Measurements from ENCODE around the gene STYK1. TPM values are rescaled to one million over a fixed set of nuclear protein-coding genes. Genes with fewer than 3 reads are reported as not detected.

The STYK1 gene
- total and polyA plus RNA-seq, 4 donors = 0.03 to 1.3 (median 0.08) TPM; not detected in 1

GRCh38 chr12:10688042-10688441, 14.2 kb upstream of the STYK1 start (continued):
- TF ChIP-seq FOXA2 (IDR thresholded peaks at IDR 0.05) = no peak
- TF ChIP-seq FOXA1 (IDR thresholded peaks at IDR 0.05) = no peak

DNA sequence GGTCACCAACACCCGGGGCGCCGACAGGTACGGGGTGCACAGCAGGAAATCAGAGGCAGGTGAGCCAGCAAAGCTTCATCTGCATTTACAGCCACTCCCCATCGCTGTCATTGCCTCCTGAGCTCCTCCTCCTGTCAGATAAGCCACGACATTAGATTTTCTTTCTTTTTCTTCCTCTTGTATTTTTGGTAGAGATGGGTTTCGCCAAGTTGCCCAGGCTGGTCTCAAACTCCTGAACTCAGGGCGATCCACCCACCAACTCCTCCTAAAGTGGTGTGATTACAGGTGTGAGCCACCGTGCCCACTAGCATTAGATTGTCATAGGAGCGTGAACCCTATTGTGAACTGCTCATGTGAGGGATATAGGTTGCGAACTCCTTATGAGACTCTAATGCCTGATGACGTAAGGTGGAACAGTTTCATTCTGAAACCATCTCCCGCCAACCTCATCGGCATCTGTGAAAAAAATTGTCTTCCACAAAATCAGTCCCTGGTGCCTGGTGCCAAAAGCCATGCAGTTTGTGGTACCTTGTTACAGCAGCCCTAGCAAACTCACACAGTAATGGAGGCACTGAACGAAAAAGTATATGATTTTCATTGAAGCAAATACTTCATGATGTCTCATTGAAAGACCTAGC, 1.5 kb downstream of the STYK1 start:
- peak overlapping the region in 1 of 2 donors; percentile 6 for H3K9ac ChIP-seq (ENCODE audit: low read depth in 1 of 2, low read length in 2 of 2)
- no peak for DNase-seq (ENCODE audit: low spot score)
- no peaks in the 10 kb centered on the region for H3K36me3 ChIP-seq (ENCODE audit: control insufficient read depth in 4 of 4, insufficient read depth in 3 of 4, low read depth in 1 of 4, low read length in 3 of 4)
- no peak for TF ChIP-seq RAD21 (IDR thresholded peaks at IDR 0.05)
- TF ChIP-seq HNF4A (conservative IDR thresholded peaks at IDR 0.05) = no peak
- no peak for TF ChIP-seq TAF1 (conservative IDR thresholded peaks at IDR 0.05)
- TF ChIP-seq SP1 (IDR thresholded peaks at IDR 0.05) = no peak
- no peak for TF ChIP-seq CTCF (IDR thresholded peaks at IDR 0.05; ENCODE audit: low read depth, low read length, missing input control)
- no peak for TF ChIP-seq FOXA2 (IDR thresholded peaks at IDR 0.05)
- TF ChIP-seq NR2F2 (IDR thresholded peaks at IDR 0.05) = no peak
- TF ChIP-seq GABPA (IDR thresholded peaks at IDR 0.05 in 1 of 2, conservative IDR thresholded peaks at IDR 0.05 in 1 of 2) = no peak
- TF ChIP-seq, protein P1, sequence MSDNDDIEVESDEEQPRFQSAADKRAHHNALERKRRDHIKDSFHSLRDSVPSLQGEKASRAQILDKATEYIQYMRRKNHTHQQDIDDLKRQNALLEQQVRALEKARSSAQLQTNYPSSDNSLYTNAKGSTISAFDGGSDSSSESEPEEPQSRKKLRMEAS (IDR thresholded peaks at IDR 0.05) = no peak
- peaks cover 0 to 12% (median 6%) of the 10 kb centered on the region in 4 donors for H3K4me1 ChIP-seq (ENCODE audit: control insufficient read depth in 4 of 4, insufficient read depth in 4 of 4, low read length in 3 of 4)
- H3K27me3 ChIP-seq (ENCODE audit: control insufficient read depth in 4 of 4, insufficient read depth in 4 of 4, low read length in 3 of 4) = peaks cover 0 to 3% (median 0%) of the 10 kb centered on the region in 4 donors
- no peak overlapping the region for H3K4me3 ChIP-seq (ENCODE audit: low read depth in 1 of 3, low read length in 3 of 3)
- H3K27ac ChIP-seq (ENCODE audit: low read depth in 1 of 2, low read length in 2 of 2) = no peak overlapping the region
- H3K9me3 ChIP-seq (ENCODE audit: control insufficient read depth in 4 of 4, low read length in 3 of 4) = no peaks in the 10 kb centered on the region
- WGBS = 65% methylated on average over 15 of the region's 15 CpGs

DNA sequence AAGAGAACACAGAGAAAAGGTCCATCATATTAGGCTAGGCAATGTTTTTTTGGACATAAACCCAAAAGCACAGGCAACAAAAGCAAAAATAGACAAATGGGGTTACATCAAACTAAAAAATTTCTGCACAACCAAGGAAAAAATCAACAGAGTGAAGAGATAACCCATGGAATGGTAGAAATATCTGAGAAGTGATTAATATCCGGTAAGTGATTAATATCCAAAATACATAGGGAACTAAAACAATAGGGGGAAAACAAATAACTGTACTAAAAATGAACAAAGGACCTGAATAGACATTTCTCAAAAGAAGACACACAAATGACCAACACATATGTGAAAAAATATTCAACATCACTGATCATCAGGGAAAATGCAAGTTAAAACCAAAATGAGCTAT, 4.3 kb downstream of the STYK1 start:
- DNase-seq (ENCODE audit: low spot score) = no peak

More for the DNA sequence above, 4.3 kb downstream of the STYK1 start:
- H3K27ac ChIP-seq (ENCODE audit: low read depth in 1 of 2, low read length in 2 of 2) = no peak overlapping the region
- H3K4me3 ChIP-seq (ENCODE audit: low read depth in 1 of 3, low read length in 3 of 3) = no peak overlapping the region
- peaks cover 0 to 12% (median 6%) of the 10 kb centered on the region in 4 donors for H3K4me1 ChIP-seq (ENCODE audit: control insufficient read depth in 4 of 4, insufficient read depth in 4 of 4, low read length in 3 of 4)
- H3K27me3 ChIP-seq (ENCODE audit: control insufficient read depth in 4 of 4, insufficient read depth in 4 of 4, low read length in 3 of 4) = peaks cover 0 to 3% (median 1%) of the 10 kb centered on the region in 4 donors
- H3K9ac ChIP-seq (ENCODE audit: low read depth in 1 of 2, low read length in 2 of 2) = no peak overlapping the region
- H3K9me3 ChIP-seq (ENCODE audit: control insufficient read depth in 4 of 4, low read length in 3 of 4) = no peaks in the 10 kb centered on the region
- TF ChIP-seq YY1 (IDR thresholded peaks at IDR 0.05) (no peak), RAD21 (IDR thresholded peaks at IDR 0.05) (no peak), HNF4G (IDR thresholded peaks at IDR 0.05) (no peak), HNF4A (conservative IDR thresholded peaks at IDR 0.05) (no peak), RXRA (IDR thresholded peaks at IDR 0.05) (no peak), EGR1 (IDR thresholded peaks at IDR 0.05; ENCODE audit: low read depth in 2 of 2) (no peak), TAF1 (conservative IDR thresholded peaks at IDR 0.05) (no peak), FOXA2 (IDR thresholded peaks at IDR 0.05) (no peak), GABPA (IDR thresholded peaks at IDR 0.05 in 1 of 2, conservative IDR thresholded peaks at IDR 0.05 in 1 of 2) (no peak), SP1 (IDR thresholded peaks at IDR 0.05) (no peak), JUND (IDR thresholded peaks at IDR 0.05) (no peak)
- TF ChIP-seq, protein P2, sequence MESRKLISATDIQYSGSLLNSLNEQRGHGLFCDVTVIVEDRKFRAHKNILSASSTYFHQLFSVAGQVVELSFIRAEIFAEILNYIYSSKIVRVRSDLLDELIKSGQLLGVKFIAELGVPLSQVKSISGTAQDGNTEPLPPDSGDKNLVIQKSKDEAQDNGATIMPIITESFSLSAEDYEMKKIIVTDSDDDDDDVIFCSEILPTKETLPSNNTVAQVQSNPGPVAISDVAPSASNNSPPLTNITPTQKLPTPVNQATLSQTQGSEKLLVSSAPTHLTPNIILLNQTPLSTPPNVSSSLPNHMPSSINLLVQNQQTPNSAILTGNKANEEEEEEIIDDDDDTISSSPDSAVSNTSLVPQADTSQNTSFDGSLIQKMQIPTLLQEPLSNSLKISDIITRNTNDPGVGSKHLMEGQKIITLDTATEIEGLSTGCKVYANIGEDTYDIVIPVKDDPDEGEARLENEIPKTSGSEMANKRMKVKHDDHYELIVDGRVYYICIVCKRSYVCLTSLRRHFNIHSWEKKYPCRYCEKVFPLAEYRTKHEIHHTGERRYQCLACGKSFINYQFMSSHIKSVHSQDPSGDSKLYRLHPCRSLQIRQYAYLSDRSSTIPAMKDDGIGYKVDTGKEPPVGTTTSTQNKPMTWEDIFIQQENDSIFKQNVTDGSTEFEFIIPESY (IDR thresholded peaks at IDR 0.05) = no peak
- TF ChIP-seq, protein P3, sequence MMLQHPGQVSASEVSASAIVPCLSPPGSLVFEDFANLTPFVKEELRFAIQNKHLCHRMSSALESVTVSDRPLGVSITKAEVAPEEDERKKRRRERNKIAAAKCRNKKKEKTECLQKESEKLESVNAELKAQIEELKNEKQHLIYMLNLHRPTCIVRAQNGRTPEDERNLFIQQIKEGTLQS (IDR thresholded peaks at IDR 0.05) = no peak
- H3K36me3 ChIP-seq (ENCODE audit: control insufficient read depth in 4 of 4, insufficient read depth in 3 of 4, low read depth in 1 of 4, low read length in 3 of 4) = no peaks in the 10 kb centered on the region
- WGBS = 99% methylated on average over 1 of the region's 1 CpG

Data from liver (tissue), 9 donors.